GM10266 (cell line): Measurements from ENCODE around the gene MYL12B.
A peak's percentile ranks its signal among the peaks of the same experiment; 100 is the strongest.

Experiments used
- DNase-seq: peaks from one replicate; pipeline ENCODE4 v3.0.0; 2012; ENCODE audit errors: extremely low spot score
- CTCF ChIP-seq: IDR thresholded peaks from 2 replicates; pipeline ENCODE4 v1.5.1; 2012; ENCODE audit warnings: mild to moderate bottlenecking, low read depth; ENCODE audit not compliant: control insufficient read depth, insufficient read depth; ENCODE audit errors: missing control alignments

Gene MYL12B

GRCh38 chr18:3248062-3248657 lies 13.8 kb upstream of the MYL12B start:
- DNase-seq, result no peak
- no peak for TF ChIP-seq CTCF

GRCh38 chr18:3248658-3249359 lies 13.1 kb upstream of the MYL12B start:
- DNase-seq, result peak; percentile 47

GRCh38 chr18:3250237-3251107 lies 11.5 kb upstream of the MYL12B start:
- TF ChIP-seq CTCF, result no peak

More at GRCh38 chr18:3248658-3249359, 13.1 kb upstream of the MYL12B start:
- no peak for TF ChIP-seq CTCF

GRCh38 chr18:3251249-3251962 lies 10.5 kb upstream of the MYL12B start:
- TF ChIP-seq CTCF, result no peak
- no peak for DNase-seq

More at GRCh38 chr18:3250237-3251107, 11.5 kb upstream of the MYL12B start:
- no peak for DNase-seq

- TF ChIP-seq CTCF, result no peak
- no peak for DNase-seq
These were observed 10.0 kb upstream of the MYL12B start for GRCh38 chr18:3251963-3252277.

- TF ChIP-seq CTCF, result no peak
- no peak for DNase-seq
These were observed 9.1 kb upstream of the MYL12B start for GRCh38 chr18:3252843-3253242.
